ENCODE results near the gene BARX2. TPM values are rescaled to one million over a fixed set of nuclear protein-coding genes. Genes with fewer than 3 reads are reported as not detected.

Gene BARX2
- total RNA-seq, 1 experiment from 2014 or later = 0.12 TPM

GRCh38 chr11:129435499-129436245 lies 60.0 kb downstream of the BARX2 start (continued):
- TF ChIP-seq CTCF (IDR thresholded peaks at IDR 0.05 in 2 of 3, conservative IDR thresholded peaks at IDR 0.05 in 1 of 3; ENCODE audit: borderline replicate concordance in 1 of 3, insufficient read depth in 1 of 3, low read depth in 2 of 3, low read length in 2 of 3) (no peak), ZNF274 (IDR thresholded peaks at IDR 0.05; ENCODE audit: low read depth, low read length) (no peak), CBX3 (IDR thresholded peaks at IDR 0.05; ENCODE audit: low read depth) (no peak), EZH2 (IDR thresholded peaks at IDR 0.05) (no peak), JUND (IDR thresholded peaks at IDR 0.05) (no peak), ATF3 (IDR thresholded peaks at IDR 0.05) (no peak), ELF1 (IDR thresholded peaks at IDR 0.05; ENCODE audit: borderline replicate concordance, low read depth) (no peak), POLR2A (IDR thresholded peaks at IDR 0.05; ENCODE audit: borderline replicate concordance, extremely low read depth, insufficient read depth, insufficient read length) (no peak), SRF (IDR thresholded peaks at IDR 0.05; ENCODE audit: low read depth) (no peak), FOSL1 (IDR thresholded peaks at IDR 0.05; ENCODE audit: low read depth) (no peak)

DNA sequence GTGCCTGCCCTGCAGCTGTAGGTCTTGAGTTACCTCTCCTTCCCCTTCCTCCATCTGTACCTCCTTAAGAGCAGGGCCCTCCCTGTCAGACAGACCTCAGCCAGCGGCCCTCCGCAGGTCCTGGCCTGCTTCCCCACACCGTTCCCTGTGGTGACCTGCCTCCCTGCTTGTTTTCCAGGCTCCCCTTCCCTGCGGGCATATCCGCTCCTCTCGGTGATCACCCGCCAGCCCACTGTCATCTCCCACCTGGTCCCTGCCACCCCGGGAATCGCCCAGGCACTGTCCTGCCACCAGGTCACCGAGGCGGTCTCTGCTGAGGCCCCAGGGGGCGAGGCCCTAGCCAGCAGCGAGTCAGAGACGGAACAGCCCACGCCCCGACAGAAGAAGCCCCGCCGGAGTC lies 60.9 kb downstream of the BARX2 start:
- no peaks in the 10 kb centered on the region for H3K36me3 ChIP-seq (ENCODE audit: control insufficient read depth in 1 of 2, insufficient read depth in 2 of 2, low read length in 2 of 2)
- RAD21 ChIA-PET (ENCODE audit: low non-redundant PET in 1 of 2, low total read pairs in 2 of 2, uncharacterized antibody in 2 of 2, unreplicated experiment in 2 of 2) = no interaction called here
- H3K9me2 ChIP-seq (ENCODE audit: insufficient read depth) = no peaks in the 10 kb centered on the region
- H3K4me2 ChIP-seq (ENCODE audit: low read length) = no peak overlapping the region
- no peak for DNase-seq (ENCODE audit: low read depth, low spot score)
- H4K20me1 ChIP-seq (ENCODE audit: insufficient read depth) = no peaks in the 10 kb centered on the region
- no peak overlapping the region for H2AFZ ChIP-seq (ENCODE audit: low read depth, low read length, poor library complexity, severe bottlenecking)
- no peak for ATAC-seq
- H3K4me1 ChIP-seq (ENCODE audit: control insufficient read depth in 1 of 2, insufficient read depth in 2 of 2, low read length in 2 of 2) = no peaks in the 10 kb centered on the region; a peak in 1 of 4 replicates
- intact Hi-C loops (cut with micrococcal nuclease) = no loop called here
- CTCF ChIA-PET = no interaction called here
- BruUV-seq (replicated peaks) = no TSS peak
- H3K79me2 ChIP-seq (ENCODE audit: insufficient read depth, low read length) = no peaks in the 10 kb centered on the region
- no peaks in the 10 kb centered on the region; a peak in 1 of 4 replicates for H3K9me3 ChIP-seq (ENCODE audit: control insufficient read depth in 1 of 2, insufficient read depth in 1 of 2, low read depth in 1 of 2, low read length in 2 of 2)
- H3K27me3 ChIP-seq (ENCODE audit: insufficient read depth, low read length) = no peaks in the 10 kb centered on the region
- H3K4me3 ChIP-seq (replicated peaks in 1 of 2; ENCODE audit: low read depth in 1 of 2, low read length in 2 of 2) = no peak overlapping the region
- no peak overlapping the region for H3K27ac ChIP-seq (ENCODE audit: low read depth, low read length)
- no peak overlapping the region for H3K9ac ChIP-seq (ENCODE audit: low read length)
- POLR2A ChIA-PET = no interaction called here
- TF ChIP-seq EZH2phosphoT487 (IDR thresholded peaks at IDR 0.05; ENCODE audit: borderline replicate concordance) = no peak
- TF ChIP-seq, protein P1, sequence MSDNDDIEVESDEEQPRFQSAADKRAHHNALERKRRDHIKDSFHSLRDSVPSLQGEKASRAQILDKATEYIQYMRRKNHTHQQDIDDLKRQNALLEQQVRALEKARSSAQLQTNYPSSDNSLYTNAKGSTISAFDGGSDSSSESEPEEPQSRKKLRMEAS (IDR thresholded peaks at IDR 0.05) = no peak
- TF ChIP-seq SIN3A (IDR thresholded peaks at IDR 0.05; ENCODE audit: low read depth) = no peak
- TF ChIP-seq CEBPB (IDR thresholded peaks at IDR 0.05; ENCODE audit: low read depth) = no peak
- no peak for TF ChIP-seq FOSL1 (IDR thresholded peaks at IDR 0.05; ENCODE audit: low read depth)
- no peak for TF ChIP-seq YY1 (IDR thresholded peaks at IDR 0.05; ENCODE audit: extremely low read depth, insufficient replicate concordance, low read depth, low read length)
- TF ChIP-seq RAD21 (IDR thresholded peaks at IDR 0.05; ENCODE audit: low read depth) = no peak
- TF ChIP-seq, protein P2, sequence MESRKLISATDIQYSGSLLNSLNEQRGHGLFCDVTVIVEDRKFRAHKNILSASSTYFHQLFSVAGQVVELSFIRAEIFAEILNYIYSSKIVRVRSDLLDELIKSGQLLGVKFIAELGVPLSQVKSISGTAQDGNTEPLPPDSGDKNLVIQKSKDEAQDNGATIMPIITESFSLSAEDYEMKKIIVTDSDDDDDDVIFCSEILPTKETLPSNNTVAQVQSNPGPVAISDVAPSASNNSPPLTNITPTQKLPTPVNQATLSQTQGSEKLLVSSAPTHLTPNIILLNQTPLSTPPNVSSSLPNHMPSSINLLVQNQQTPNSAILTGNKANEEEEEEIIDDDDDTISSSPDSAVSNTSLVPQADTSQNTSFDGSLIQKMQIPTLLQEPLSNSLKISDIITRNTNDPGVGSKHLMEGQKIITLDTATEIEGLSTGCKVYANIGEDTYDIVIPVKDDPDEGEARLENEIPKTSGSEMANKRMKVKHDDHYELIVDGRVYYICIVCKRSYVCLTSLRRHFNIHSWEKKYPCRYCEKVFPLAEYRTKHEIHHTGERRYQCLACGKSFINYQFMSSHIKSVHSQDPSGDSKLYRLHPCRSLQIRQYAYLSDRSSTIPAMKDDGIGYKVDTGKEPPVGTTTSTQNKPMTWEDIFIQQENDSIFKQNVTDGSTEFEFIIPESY (IDR thresholded peaks at IDR 0.05; ENCODE audit: extremely low read depth, insufficient replicate concordance, low read length) = no peak
- TF ChIP-seq, protein P3, sequence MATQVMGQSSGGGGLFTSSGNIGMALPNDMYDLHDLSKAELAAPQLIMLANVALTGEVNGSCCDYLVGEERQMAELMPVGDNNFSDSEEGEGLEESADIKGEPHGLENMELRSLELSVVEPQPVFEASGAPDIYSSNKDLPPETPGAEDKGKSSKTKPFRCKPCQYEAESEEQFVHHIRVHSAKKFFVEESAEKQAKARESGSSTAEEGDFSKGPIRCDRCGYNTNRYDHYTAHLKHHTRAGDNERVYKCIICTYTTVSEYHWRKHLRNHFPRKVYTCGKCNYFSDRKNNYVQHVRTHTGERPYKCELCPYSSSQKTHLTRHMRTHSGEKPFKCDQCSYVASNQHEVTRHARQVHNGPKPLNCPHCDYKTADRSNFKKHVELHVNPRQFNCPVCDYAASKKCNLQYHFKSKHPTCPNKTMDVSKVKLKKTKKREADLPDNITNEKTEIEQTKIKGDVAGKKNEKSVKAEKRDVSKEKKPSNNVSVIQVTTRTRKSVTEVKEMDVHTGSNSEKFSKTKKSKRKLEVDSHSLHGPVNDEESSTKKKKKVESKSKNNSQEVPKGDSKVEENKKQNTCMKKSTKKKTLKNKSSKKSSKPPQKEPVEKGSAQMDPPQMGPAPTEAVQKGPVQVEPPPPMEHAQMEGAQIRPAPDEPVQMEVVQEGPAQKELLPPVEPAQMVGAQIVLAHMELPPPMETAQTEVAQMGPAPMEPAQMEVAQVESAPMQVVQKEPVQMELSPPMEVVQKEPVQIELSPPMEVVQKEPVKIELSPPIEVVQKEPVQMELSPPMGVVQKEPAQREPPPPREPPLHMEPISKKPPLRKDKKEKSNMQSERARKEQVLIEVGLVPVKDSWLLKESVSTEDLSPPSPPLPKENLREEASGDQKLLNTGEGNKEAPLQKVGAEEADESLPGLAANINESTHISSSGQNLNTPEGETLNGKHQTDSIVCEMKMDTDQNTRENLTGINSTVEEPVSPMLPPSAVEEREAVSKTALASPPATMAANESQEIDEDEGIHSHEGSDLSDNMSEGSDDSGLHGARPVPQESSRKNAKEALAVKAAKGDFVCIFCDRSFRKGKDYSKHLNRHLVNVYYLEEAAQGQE (IDR thresholded peaks at IDR 0.05; ENCODE audit: low read depth) = no peak
- no peak for TF ChIP-seq SP1 (IDR thresholded peaks at IDR 0.05; ENCODE audit: low read depth)
